ENCODE results near the gene KCNV2.

GRCh38 chr9:2718001-2718697 lies 839 bp downstream of the KCNV2 start:
- TF ChIP-seq POLR2A (IDR thresholded peaks at IDR 0.05) (no peak), CTCF (IDR thresholded peaks at IDR 0.05) (no peak)
